ENCODE data around the gene GABARAPL2. TPM values are rescaled to one million over a fixed set of nuclear protein-coding genes. Genes with fewer than 3 reads are reported as not detected.

The GABARAPL2 gene
- total and polyA plus RNA-seq, 8 donors, result 29.8 to 198 (median 93.5) TPM

- peaks cover 0 to 29% (median 12%) of the 10 kb centered on the region in 4 donors for H3K4me1 ChIP-seq
- WGBS, 5 donors, result 68 to 75% (median 70%) methylated on average over 3 of the region's 3 CpGs
- H3K4me3 ChIP-seq, result no peak overlapping the region
- H3K27ac ChIP-seq, result no peak overlapping the region
- peaks cover 55 to 100% (median 96%) of the 10 kb centered on the region in 4 donors for H3K36me3 ChIP-seq
- TF ChIP-seq EP300 (IDR thresholded peaks at IDR 0.05), result no peak
- TF ChIP-seq CTCF (IDR thresholded peaks at IDR 0.05), result no peak
- TF ChIP-seq POLR2AphosphoS5 (IDR thresholded peaks at IDR 0.05), result no peak
- no peak for DNase-seq
- no peaks in the 10 kb centered on the region for H3K9me3 ChIP-seq
- no peaks in the 10 kb centered on the region for H3K27me3 ChIP-seq
- intact Hi-C loops (cut with DNase I; ENCODE audit: low total_unique reads), result no loop called here
These were observed 9.8 kb downstream of the GABARAPL2 start for GRCh38 chr16:75575958-75576357.

GRCh38 chr16:75576384-75576811 lies 10.2 kb downstream of the GABARAPL2 start:
- no peak for TF ChIP-seq CTCF (IDR thresholded peaks at IDR 0.05)
- no peak for TF ChIP-seq EP300 (IDR thresholded peaks at IDR 0.05)
- no peak for TF ChIP-seq POLR2AphosphoS5 (IDR thresholded peaks at IDR 0.05)
- no peak for TF ChIP-seq POLR2A (IDR thresholded peaks at IDR 0.05)
- peaks cover 0 to 25% (median 9%) of the 10 kb centered on the region in 4 donors for H3K4me1 ChIP-seq
- no peaks in the 10 kb centered on the region for H3K27me3 ChIP-seq
- H3K36me3 ChIP-seq, result peaks cover 55 to 98% (median 93%) of the 10 kb centered on the region in 4 donors
- intact Hi-C loops (cut with DNase I; ENCODE audit: low total_unique reads), result no loop called here
- DNase-seq, result no peak
- no peak overlapping the region for H3K27ac ChIP-seq
- WGBS, 5 donors, result 41 to 63% (median 56%) methylated on average over 3 of the region's 3 CpGs
- no peaks in the 10 kb centered on the region for H3K9me3 ChIP-seq
- H3K4me3 ChIP-seq, result no peak overlapping the region

- Histone ChIP-seq H3K27ac (no peak overlapping the region), H3K4me1 (peaks cover 0 to 7% (median 3%) of the 10 kb centered on the region in 4 donors), H3K4me3 (no peak overlapping the region), H3K36me3 (peaks cover 42 to 82% (median 75%) of the 10 kb centered on the region in 4 donors), H3K27me3 (no peaks in the 10 kb centered on the region), H3K9me3 (no peaks in the 10 kb centered on the region)
- intact Hi-C loops (cut with DNase I; ENCODE audit: low total_unique reads), result no loop called here
- 94 to 97% (median 95%) methylated on average over 7 of the region's 7 CpGs for WGBS, 5 donors
- no peak for DNase-seq
- TF ChIP-seq POLR2A (IDR thresholded peaks at IDR 0.05) (no peak), CTCF (IDR thresholded peaks at IDR 0.05) (no peak), EP300 (IDR thresholded peaks at IDR 0.05) (no peak), POLR2AphosphoS5 (IDR thresholded peaks at IDR 0.05) (no peak)
These were observed 12.0 kb downstream of the GABARAPL2 start for GRCh38 chr16:75578212-75578611.

GRCh38 chr16:75578725-75579124 lies 12.5 kb downstream of the GABARAPL2 start:
- DNase-seq, result no peak
- Histone ChIP-seq H3K36me3 (peaks cover 37 to 77% (median 70%) of the 10 kb centered on the region in 4 donors), H3K9me3 (no peaks in the 10 kb centered on the region), H3K4me3 (no peak overlapping the region), H3K4me1 (peaks cover 0 to 3% (median under 1%) of the 10 kb centered on the region in 4 donors), H3K27me3 (no peaks in the 10 kb centered on the region), H3K27ac (no peak overlapping the region)
- intact Hi-C loops (cut with DNase I; ENCODE audit: low total_unique reads), result no loop called here
- TF ChIP-seq POLR2A (IDR thresholded peaks at IDR 0.05) (no peak), POLR2AphosphoS5 (IDR thresholded peaks at IDR 0.05) (no peak), EP300 (IDR thresholded peaks at IDR 0.05) (no peak), CTCF (IDR thresholded peaks at IDR 0.05) (no peak)
- WGBS, 5 donors, result 92 to 100% (median 94%) methylated on average over 2 of the region's 2 CpGs

Data from stomach (tissue), 9 donors.